ENCODE measurements around the gene ATP2A2. TPM values are rescaled to one million over a fixed set of nuclear protein-coding genes. Genes with fewer than 3 reads are reported as not detected.

ATP2A2 gene
- total RNA-seq, 1 experiment from 2014 or later = 437 TPM

- no peaks in the 10 kb centered on the region for H3K27me3 Mint-ChIP-seq (ENCODE audit: unreplicated experiment)
- no peak overlapping the region for H3K4me3 Mint-ChIP-seq (ENCODE audit: low read depth, unreplicated experiment)
- intact Hi-C loops (cut with micrococcal nuclease; ENCODE audit: unreplicated experiment) = no loop called here
- H3K9me3 Mint-ChIP-seq (ENCODE audit: low read depth, unreplicated experiment) = no peaks in the 10 kb centered on the region
- TF ChIP-seq CTCF (IDR thresholded peaks at IDR 0.05; ENCODE audit: unreplicated experiment) = no peak
- no peak overlapping the region for H3K27ac Mint-ChIP-seq (ENCODE audit: unreplicated experiment)
- DNase-seq = no peak
- BruUV-seq (replicated peaks) = no TSS peak
- H3K36me3 Mint-ChIP-seq (ENCODE audit: insufficient read depth, unreplicated experiment) = no peaks in the 10 kb centered on the region
- peaks cover 13% of the 10 kb centered on the region for H3K4me1 Mint-ChIP-seq (ENCODE audit: low read depth, unreplicated experiment)
- CTCF ChIA-PET = interaction anchor here (0.5 kb wide), 1 partner anchor 53 kb away, joined by 4 read pairs; no protein-coding TSS in a partner anchor
Measured at GRCh38 chr12:110262442-110263388, 18.3 kb upstream of the ATP2A2 start.

- Mint-ChIP-seq H3K27ac (ENCODE audit: unreplicated experiment) (no peak overlapping the region), H3K4me1 (ENCODE audit: low read depth, unreplicated experiment) (peaks cover 41% of the 10 kb centered on the region), H3K27me3 (ENCODE audit: unreplicated experiment) (no peaks in the 10 kb centered on the region), H3K4me3 (ENCODE audit: low read depth, unreplicated experiment) (no peak overlapping the region), H3K36me3 (ENCODE audit: insufficient read depth, unreplicated experiment) (peaks cover 9% of the 10 kb centered on the region), H3K9me3 (ENCODE audit: low read depth, unreplicated experiment) (no peaks in the 10 kb centered on the region)
- intact Hi-C loops (cut with micrococcal nuclease; ENCODE audit: unreplicated experiment) = no loop called here
- no peak for DNase-seq
- CTCF ChIA-PET = interaction anchor here (0.7 kb wide), 1 partner anchor 13 kb away, joined by 3 read pairs; no protein-coding TSS in a partner anchor
- BruUV-seq (replicated peaks) = no TSS peak
- TF ChIP-seq CTCF (IDR thresholded peaks at IDR 0.05; ENCODE audit: unreplicated experiment) = no peak
Measured at GRCh38 chr12:110266381-110266960, 14.6 kb upstream of the ATP2A2 start.

GRCh38 chr12:110266980-110267620 is 13.9 kb upstream of the ATP2A2 start:
- peaks cover 44% of the 10 kb centered on the region for H3K4me1 Mint-ChIP-seq (ENCODE audit: low read depth, unreplicated experiment)
- H3K27me3 Mint-ChIP-seq (ENCODE audit: unreplicated experiment) = no peaks in the 10 kb centered on the region
- CTCF ChIA-PET = interaction anchor here (0.7 kb wide), 1 partner anchor 13 kb away, joined by 3 read pairs; no protein-coding TSS in a partner anchor
- no peaks in the 10 kb centered on the region for H3K9me3 Mint-ChIP-seq (ENCODE audit: low read depth, unreplicated experiment)
- TF ChIP-seq CTCF (IDR thresholded peaks at IDR 0.05; ENCODE audit: unreplicated experiment) = no peak
- no peak for DNase-seq
- no peak overlapping the region for H3K4me3 Mint-ChIP-seq (ENCODE audit: low read depth, unreplicated experiment)
- intact Hi-C loops (cut with micrococcal nuclease; ENCODE audit: unreplicated experiment) = no loop called here
- no peak overlapping the region for H3K27ac Mint-ChIP-seq (ENCODE audit: unreplicated experiment)
- BruUV-seq (replicated peaks) = no TSS peak
- H3K36me3 Mint-ChIP-seq (ENCODE audit: insufficient read depth, unreplicated experiment) = peaks cover 9% of the 10 kb centered on the region

- peaks cover 53% of the 10 kb centered on the region for H3K4me1 Mint-ChIP-seq (ENCODE audit: low read depth, unreplicated experiment)
- peak; percentile 60 for DNase-seq
- H3K9me3 Mint-ChIP-seq (ENCODE audit: low read depth, unreplicated experiment) = no peaks in the 10 kb centered on the region
- BruUV-seq (replicated peaks) = no TSS peak
- H3K36me3 Mint-ChIP-seq (ENCODE audit: insufficient read depth, unreplicated experiment) = peaks cover 9% of the 10 kb centered on the region
- H3K4me3 Mint-ChIP-seq (ENCODE audit: low read depth, unreplicated experiment) = peak overlapping the region; percentile 54
- CTCF ChIA-PET = interaction anchor here (0.7 to 1.2 kb wide), 4 partner anchors 11 to 162 kb away, joined by 3 to 8 read pairs (median 4); partner anchors contain the start of gene ATP2A2
- no peaks in the 10 kb centered on the region for H3K27me3 Mint-ChIP-seq (ENCODE audit: unreplicated experiment)
- intact Hi-C loops (cut with micrococcal nuclease; ENCODE audit: unreplicated experiment) = no loop called here
- TF ChIP-seq CTCF (IDR thresholded peaks at IDR 0.05; ENCODE audit: unreplicated experiment) = no peak
- peak overlapping the region; percentile 59 for H3K27ac Mint-ChIP-seq (ENCODE audit: unreplicated experiment)
Measured at GRCh38 chr12:110269622-110270124, 11.4 kb upstream of the ATP2A2 start.

All from Calu3 (cell line).